Activated naive CD4-positive, alpha-beta T cell treated with anti-CD3 and anti-CD28 coated beads, Interleukin-2, amount 50 U/mL, for 72 hours (primary cell): ENCODE data around the gene C1orf53. TPM values are rescaled to one million over a fixed set of nuclear protein-coding genes. Genes with fewer than 3 reads are reported as not detected.

ENCODE experiments used
- total RNA-seq, 2 donors: library from RNA; stranded (reverse); gene quantifications; one replicate each; pipeline ENCODE4 v1.2.3, GENCODE V29; 2022

The C1orf53 gene
- total RNA-seq, 2 donors from 2014 or later = 1.9 TPM; not detected in 1

Other genes starting within 250 kb of the C1orf53 start
- 10 to 100 TPM in 1 of 2 donors, 1 to 10 TPM in 1; 9.3 to 21.3 TPM for gene DENND1B, start 127.2 kb upstream of the C1orf53 start, total RNA-seq
- gene LHX9, start 14.7 kb downstream of the C1orf53 start, total RNA-seq = not detected